HuH-7.5 (cell line): ENCODE results near the gene CREB3L2.

ENCODE experiments used
- DNase-seq: peaks from one replicate; pipeline ENCODE4 v3.0.0; 2011; ENCODE audit warnings: low spot score

Gene CREB3L2

DNA sequence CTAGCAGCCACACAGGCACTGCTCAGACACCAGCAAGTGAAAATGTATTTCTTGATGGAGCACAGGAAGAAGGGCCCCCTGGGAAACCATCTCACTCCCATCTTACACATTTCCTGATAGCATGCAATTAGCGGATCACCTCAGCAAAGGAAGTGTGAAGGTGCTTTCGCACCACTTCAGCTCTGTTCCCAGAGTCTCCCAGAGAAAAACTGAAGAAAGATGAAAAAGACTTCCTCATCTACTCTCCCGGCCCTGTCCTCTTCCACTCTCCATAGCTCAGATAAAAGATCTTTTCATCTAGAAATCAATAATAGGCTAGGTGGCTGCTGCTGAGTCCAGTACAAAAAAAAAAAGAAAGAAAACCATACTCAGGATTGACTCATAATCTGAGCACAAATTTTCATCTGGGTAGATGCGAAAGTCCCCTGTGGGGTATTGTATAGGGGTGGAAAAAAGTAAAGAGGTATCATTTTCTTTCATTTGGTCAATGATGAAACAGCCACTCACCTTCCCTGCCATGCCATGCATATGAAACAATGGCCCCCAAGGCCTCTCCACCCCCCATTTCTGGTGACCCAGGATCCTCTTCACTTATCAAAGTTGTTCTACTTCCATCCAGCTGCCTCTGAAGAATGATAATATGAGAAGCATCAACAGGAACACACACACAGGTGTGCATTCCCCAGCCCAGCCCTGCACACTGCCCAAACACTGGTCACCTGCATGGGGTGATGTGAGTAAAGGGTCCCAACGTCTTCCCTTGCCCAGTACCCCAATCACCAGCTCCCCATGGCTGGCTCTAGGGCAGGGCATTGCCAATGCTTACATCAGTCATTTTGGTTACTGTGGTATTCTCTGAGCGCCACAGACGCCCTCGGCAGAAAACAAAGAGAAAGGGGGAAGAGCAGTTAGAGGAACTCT lies 106.3 kb downstream of the CREB3L2 start:
- DNase-seq = no peak

DNA sequence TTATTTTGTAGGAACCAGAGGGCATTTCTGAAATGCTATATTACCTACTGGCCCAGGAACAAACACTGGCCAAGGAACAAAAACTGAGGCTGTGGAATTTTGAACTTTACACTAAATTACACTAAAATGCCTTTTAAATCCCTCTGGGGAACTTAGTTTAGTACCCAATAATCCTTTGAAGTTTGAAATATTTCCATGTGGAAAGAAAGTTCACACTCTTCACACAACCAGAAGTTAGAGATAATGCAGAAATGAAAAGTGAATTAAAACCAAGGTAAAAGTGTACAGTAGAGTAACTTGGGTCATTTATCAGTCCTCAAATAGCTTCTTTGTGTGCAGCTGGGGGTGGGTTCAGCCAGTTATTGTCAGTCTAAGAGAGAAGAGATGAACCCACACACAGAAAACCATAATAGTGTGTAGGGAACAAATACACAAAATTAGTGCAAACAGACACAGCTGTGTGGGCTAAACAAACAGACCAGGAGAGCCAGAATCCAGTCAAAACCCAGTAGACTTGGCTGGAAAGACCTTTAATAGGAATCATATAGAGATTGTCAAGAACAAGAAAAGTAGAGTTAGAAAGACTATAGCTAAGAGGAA lies 108.6 kb downstream of the CREB3L2 start:
- no peak for DNase-seq

DNA sequence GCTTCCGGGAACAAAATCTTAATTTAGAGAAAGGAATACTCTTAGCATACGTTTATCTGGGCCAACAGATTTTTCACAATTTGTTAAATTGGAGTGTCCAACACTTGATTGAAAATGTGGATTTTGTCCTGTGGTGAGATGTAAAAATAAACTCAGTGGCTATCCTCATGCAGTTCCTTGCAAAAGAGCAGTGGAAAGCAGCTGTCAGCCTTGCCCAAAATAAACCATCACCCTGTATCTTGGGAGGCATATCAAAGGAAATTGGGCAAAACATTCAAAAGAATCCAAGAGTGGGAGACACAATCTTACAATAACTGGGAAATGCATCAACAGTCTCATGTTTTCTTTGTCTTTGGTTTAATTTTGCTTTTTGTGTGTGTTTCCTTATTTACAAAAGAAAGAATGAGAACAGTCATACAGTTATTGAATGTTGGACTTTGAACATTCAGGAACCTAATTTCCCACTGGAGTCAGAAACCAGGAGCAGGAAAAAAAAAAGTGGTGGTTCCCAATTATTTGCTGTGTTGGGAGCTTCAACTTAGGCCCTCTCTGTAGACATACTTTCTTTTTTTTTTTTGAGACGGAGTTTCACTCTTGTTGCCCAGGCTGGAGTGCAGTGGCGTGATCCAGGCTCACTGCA lies 110.8 kb downstream of the CREB3L2 start:
- no peak for DNase-seq

DNA sequence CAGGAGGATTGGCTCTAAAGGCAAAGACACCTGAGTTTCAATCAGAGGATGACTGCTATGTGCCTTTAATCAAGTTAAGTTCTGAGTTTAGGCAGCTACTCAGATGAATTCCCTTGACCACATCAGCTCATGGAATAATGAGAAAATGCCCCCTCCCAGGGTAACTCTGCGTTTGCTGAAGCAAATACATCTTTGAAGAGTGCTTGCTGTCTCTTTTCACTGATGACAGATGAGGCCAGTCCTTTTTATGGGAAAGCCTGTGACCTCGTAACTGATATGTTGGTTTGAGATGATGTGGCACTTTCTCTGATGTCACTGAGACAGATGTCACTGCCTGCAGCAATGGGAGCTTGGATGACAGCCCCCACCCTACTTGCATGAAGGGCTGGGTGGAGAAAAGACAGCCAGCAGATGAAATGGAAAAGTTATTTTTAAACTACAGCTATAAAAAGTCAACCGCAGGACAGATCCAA lies 111.4 kb downstream of the CREB3L2 start:
- DNase-seq = no peak

DNA sequence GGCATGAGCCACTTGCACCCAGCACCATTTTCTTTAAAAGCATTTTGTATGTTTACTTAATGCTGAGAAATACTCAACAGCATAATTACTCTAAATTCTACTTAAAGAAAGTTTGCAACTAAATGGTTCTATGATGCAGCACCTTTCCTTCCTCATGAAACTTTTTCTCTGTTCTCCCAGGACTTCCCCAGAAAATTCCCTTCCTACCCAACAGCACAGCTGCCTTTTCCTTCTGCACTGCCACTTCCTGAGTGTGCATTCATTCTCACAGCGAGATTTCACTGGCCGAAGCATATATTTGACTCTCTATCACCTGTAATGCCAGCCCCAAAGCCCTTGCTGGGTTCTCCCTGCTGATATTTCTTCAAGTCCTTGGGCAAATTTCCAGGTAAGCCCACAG lies 113.6 kb downstream of the CREB3L2 start:
- DNase-seq = no peak

DNA sequence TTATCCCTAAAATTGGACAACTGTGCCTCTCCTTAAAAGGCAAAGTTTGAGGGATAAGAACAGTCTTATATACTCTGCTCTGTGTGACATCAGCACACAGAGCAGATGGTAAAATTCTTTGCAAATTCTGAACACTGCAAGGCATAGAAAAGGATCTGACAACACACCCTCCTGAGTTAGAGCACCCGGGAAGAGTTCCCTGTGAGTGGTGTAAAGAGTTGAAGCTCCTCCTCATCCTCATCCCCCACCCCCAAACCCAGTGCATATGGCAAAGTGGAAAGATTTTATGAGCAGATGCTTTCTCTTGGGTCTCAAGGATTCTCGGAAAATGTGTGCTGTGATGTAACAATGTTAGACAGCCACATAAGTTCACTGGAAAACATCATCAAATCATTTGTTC lies 115.1 kb downstream of the CREB3L2 start:
- no peak for DNase-seq

DNA sequence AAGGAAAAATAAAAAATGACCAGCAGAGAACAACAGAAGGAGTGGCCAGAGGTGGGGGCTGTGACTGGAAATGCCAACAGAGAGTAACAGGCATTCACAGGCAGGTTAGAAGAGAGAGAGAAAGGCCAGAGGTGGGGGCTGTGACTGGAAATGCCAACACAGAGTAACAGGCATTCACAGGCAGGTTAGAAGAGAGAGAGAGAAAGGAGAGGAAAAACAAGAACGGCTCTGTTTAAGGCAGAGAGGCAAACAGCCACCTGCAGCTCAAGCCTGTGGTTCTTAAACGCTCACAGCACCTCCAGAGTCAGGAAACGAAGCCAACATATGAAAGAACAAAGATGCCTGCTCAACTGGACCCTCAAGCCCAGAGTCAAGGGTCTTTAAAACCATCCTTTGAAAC lies 115.6 kb downstream of the CREB3L2 start:
- DNase-seq = no peak

DNA sequence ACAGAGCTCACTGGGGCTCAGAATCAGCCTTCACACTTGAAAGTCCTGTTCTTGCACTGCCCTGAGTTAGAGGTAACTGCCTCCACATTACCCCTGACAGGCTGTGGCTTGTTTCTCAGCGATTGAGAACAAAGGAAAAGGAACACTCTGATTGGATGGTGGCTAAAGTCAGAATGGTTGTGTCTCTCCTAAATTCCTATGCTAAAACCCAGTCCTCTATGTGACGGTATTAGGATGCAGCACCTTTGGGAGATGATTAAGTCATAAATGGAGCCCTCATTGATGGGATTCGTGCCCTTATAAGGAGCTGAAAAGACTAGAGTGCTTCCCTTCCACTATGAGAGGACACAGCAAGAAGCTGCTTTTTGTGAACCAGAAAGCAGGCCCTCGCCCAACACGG lies 116.2 kb downstream of the CREB3L2 start:
- DNase-seq = no peak

DNA sequence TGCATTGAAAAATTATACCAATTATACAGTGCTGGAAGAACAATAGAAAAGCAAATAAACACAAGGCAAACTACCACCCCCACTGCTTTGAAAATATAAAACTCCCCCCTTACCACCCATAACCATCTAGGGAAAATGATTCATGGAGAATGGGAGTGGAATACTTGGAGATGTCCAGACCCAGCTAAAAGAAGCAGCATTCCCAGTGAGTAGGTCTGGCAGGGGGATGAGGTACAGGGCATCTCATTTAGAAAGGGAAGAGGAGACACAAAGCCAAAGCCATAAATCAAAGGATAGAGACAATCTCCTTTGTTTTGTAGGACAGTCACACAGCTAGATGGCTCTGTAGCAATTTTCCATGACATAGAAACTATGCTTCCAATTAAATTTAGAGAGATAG lies 119.1 kb downstream of the CREB3L2 start:
- DNase-seq = no peak

DNA sequence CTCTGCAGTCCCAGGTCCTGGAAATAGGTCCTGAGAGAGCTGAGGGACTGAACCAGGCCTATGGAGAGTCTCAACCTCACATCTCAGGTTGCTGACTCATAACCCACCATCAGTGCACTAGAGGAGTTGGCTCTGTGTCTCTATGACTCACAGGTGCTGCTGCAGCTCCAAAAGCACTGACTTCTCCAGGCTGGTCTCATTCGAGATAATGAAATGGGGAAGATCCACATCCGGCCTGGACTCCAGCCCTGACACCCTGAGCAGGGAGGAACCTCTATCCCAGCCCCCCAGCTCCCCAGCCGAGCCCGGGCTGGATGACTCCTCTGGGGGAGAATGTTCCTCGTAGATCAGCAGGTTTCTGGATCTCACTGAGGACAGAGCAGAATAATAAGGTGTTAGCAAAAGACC lies 119.6 kb downstream of the CREB3L2 start:
- DNase-seq = no peak

DNA sequence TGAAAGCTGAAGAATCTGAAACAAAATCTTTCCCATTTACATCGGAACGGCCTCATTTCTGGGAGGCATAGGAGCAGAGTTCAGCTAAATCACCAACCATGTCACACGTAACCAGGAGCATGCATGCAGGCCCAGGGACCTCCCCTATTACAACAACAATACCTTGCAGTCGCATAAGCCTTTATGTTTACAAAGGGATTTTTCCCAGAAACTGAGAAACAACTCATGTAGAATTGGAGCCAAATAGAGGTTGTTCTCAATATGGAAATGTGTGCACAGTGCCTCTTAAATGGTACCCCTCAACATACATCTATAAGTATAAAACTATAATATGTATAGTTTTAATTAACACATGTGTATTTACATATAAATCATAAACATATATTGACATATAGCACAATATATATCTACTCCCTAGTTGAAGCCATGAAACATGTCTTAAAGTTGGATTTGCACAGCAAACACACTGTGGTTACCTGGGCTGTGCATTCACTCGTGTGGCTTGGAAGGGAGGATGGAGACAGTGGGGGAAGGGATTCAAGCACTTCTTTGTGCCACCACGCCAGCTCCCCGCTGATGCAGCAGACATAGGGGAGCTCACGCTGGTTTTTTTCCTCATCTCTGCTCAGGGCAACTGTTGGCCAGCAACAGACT lies 120.2 kb downstream of the CREB3L2 start:
- DNase-seq = no peak

DNA sequence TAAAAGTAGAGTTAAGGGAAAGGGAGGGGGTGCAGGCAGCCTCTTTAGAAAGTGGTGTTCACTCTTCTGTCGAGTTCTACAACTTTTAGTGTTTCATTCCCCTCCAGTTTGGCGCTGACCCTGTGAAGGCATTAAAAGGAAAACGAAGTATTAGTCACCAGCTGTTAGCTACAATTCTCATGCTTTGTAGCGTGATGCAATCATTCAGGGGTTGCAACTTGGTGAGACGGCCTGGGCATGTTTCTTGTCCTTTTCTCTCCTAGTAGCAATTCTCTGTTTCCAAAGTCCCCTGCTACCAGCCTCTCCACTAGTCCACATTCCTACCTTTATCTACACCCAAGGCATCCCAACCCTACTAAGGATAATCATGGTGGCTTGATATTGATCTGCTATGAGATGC lies 121.5 kb downstream of the CREB3L2 start:
- DNase-seq = no peak

DNA sequence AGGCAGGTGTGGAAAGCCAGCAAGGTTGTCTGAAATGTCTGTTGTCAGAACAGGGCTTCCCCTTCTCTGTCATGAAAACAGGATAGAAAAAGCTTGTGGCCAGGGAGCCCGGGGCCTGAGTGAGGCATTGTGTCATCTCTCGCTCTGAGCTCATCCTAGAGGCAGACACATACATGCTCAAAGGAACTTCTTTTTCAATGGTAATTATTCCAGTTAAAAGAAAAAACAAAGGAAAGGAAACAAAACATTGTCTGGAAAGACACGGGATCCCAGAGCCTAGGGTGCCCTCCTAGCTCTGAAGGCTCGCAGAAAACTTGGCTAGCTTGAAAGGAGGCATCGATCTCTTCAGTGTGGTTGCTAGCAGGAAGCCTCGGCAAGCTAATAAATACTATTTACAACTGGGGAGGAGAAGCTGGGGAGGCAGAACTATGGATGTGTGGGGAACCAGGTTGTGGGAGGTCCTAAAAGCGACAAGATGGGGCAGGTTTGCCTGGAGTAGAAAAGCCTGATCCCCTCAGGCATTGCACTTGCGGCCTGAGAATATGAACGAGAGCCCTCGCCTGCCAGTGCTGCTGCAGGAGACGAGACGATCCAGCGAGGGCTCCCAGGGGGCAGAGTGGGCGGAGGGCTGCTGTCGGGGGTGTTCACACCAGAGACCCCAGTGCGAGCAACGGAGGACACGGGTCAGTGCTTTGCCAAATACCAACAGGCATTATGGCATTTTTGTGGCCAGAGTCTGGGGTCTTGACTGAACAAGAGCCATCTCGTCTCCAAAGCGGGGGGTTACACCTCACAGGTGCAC lies 122.3 kb downstream of the CREB3L2 start:
- DNase-seq = no peak

DNA sequence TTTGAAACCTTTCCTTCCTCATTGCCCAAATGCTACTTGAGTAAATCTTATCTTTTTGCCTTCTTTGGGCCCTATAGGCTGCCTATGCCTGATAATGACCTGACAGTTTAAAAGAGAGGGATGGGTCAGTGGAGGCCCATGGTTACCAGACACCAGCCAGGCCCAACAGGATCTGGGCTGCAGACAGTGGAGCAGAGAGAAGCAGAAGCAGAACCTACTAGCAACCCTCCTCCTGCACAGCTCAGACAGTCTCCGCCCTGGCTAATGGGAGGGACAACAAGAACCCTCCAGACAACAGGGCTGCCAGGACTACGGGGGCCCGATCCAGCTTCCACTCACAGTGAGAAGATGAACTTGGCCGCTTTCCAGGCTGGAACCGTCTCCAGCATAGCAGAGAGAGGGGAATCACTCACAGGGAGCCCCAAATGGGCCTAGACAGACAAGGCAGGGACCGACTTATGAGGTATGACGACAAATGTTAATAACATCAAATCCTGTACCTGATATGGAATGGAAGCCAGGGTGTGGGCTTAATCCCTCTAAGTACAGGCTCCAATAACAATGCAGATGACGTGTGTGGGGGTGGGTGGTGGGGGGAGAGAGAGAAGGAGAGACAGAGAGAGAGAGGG lies 123.4 kb downstream of the CREB3L2 start:
- DNase-seq = no peak

DNA sequence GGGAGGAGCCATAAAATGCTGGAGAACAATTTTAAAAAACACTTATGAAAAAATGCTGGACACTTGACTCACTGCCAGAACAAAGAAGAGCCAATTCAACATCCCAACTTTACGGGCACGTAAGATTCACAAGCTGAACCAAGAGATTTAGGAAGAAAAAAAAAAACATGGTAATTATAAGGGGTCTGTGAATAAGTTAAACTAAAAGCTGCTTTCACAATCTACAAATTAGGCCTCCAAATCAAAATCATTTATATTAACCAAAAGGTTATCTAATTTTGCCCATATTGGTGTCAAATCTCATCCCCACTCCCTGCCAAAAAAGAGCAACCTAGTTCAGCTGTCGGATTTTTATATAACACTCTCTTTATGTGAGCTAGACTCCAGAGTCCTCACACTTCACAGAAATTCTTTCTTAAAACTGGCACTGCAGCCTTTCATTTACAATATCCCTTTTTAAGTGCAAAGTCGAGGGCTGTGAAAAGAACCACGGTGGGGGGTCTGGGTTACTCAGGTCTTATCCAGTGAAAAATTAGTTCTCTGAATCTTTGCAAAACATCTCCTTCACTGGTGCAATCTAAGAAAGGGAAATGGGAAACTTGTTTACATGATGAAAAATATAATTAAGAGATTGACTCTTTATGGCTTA lies 124.7 kb downstream of the CREB3L2 start:
- no peak for DNase-seq

DNA sequence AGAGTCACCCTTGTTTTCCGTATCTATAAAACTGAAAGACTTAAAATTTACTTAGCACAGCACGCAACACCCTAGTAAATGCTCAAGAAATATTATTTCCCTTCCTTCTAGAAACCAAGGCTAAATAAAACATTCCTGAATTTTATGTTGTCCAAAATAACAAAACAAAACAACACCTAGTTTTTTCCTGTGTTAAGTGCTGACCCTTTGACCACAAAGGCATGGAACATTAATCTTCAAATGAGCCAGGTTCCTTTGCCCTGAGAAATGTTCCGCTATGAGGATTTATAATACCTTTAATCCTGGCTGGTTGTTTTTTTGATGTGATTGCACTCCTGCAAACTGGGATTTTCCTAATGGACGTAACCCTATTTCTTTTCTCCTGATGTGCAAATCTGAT lies 126.1 kb downstream of the CREB3L2 start:
- no peak for DNase-seq

DNA sequence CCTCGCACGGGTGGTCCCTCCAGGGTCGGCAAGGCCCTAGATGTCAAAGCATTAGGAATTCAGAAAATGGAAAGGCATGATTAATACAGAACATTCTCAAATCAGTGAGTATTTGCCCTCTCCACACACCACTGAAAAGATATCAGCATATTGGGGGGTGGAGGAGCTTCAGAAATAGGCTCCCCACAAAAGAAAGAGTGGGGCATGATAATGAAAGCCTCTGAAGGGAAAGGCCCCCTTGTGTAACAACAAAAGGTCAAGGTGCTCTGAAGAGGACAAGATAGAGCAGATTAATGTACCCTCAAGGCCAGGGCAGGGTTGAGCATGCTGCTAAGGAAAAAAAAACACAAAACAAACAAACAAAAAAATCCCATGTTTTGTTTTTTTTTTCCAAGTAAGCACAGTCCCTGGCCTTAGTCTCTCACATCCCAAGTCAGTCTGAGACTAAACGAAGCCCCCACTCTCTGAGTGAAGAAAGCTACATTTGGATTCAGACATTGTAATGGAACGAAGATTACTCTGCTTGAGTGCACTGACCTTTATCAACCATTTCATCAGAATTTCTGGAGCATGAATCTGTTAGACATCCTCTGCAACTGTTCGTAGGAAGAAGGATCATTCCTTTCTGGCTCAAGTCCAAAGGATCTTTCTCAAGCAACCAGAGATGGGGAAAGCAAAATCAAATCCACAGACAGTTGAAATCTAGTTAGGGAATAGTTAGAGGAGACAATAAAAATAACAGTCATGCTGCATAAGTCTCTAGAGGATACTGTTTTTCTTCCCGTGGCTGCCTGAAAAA lies 127.7 kb downstream of the CREB3L2 start:
- DNase-seq = no peak

DNA sequence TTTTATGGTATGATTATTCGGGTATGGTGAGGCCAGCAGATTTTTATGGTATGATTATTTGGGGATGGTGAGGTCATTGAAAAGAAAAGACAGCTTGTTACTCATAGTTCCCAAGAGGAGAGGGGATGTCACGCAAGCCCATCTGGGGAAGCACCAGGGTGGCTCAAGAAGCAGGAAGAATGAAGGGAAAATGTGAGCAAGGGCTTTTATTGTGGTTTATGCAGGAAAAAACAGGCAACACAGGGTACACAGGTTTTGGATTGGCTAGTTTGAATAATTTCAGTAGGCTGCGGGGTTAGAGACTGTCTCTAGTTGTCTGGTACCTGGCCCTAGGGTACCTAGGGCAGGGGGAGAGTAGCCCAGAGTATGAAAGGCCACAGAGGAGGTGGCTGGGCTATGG lies 128.4 kb downstream of the CREB3L2 start:
- no peak for DNase-seq

DNA sequence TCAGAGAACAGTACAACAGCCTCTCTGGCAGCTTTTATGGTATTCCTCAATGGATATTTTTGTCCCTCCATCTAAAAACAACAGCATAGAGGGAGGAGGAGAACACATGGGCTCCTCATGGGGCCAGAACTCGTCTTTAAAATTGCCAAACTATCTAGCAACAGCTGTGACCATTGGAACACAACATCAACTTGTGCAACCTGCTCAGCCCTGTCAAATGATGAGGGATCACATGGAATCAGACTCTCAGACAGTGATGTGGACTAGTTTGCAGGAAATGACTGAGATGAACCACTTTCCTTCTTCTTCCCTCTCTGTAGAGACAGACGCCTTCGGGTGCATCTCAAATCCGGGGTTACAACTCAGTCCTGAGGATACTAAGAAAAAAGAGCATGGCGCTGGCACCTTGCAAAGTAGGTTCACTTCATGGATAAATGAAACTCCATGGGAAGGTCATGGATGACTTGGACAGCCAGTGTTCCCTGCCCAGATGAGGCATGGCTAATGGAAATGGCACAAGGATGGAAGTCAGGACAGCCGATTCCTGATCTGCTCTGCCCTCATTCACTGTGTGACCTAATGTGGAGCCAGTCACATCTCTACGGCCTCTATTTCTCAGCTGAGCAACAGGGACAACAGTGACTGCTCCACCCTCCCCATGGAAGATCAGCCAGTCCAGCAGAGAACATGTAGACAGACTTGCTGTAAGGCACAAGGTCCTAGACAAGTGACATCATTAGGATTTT lies 130.5 kb downstream of the CREB3L2 start:
- no peak for DNase-seq
